Left lobe of liver (tissue), 2 donors: ENCODE results near the gene SDK2. TPM values are rescaled to one million over a fixed set of nuclear protein-coding genes. Genes with fewer than 3 reads are reported as not detected.

Source experiments
- ATAC-seq: fragments of 200-7000 bp; cut with Tn5 transposase; one replicate; pipeline ENCODE4 v1.9.1; 2020; ENCODE audit warnings: mild to moderate bottlenecking, moderate library complexity
- DNase-seq: peaks from one replicate; pipeline ENCODE4 v3.0.0-alpha.2; 2020; ENCODE audit warnings: low spot score
- total RNA-seq: library from RNA; stranded (reverse); gene quantifications from one replicate; pipeline ENCODE4 v1.2.1, GENCODE V29; 2021
- donor health status: DM: no; HTN: no; CAD: no; lungs with moderate emphysema.
- donor health status: DM: no; HTN: yes; CAD: no.

SDK2 gene
- total RNA-seq, 1 donor from 2014 or later: 0.15 TPM

- no peak for DNase-seq
- no peak for ATAC-seq
Measured at GRCh38 chr17:73612031-73612472, 32.2 kb downstream of the SDK2 start.

DNA sequence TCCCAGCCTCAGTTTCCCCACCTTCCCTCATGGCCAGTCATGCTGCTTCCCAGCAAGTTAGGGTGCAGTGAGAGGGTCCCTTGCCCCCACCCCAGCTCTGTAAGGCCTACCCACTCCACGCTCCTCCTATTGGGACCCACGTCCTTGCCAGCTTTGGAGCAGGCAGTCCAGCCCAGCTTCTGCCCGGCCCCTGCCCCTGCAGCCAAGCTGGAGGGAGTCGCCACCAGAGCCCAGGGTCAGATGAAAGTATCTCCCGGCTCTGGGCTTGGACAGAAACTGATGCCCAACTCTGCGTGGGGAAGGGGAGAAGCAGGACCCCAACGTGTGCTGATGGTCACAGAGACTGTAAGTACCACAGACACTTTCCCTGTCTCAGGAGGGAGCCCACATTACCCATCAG lies 32.6 kb downstream of the SDK2 start:
- no peak for DNase-seq
- ATAC-seq: no peak

DNA sequence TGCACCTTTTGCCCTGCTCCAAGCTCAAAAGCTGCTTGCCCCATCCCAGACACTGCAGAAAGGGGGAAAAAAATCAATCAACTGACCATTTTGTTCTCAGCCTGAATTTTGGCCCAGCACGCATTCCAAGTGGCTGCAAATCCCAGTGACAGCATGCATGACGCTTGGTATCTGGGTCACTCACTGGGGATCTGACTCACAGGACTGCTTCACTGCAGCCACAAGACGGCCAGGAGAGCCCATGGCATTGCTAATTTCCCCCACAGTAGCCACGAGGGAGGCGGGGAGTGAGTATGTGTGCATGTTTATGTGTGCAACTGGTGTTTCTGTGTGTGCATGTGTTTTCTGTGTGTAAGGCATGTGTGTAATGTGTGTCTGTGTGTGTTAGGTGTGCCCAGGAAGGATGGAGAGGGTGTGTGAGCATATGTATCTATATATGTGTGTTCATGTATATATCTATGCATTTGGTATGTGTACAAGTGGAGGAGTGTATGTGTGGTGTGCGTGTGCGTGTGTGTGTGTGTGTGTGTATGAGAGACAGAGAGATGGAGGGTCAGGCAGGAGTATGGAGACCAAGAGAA lies 33.8 kb downstream of the SDK2 start:
- ATAC-seq (no peak), DNase-seq (no peak)

DNA sequence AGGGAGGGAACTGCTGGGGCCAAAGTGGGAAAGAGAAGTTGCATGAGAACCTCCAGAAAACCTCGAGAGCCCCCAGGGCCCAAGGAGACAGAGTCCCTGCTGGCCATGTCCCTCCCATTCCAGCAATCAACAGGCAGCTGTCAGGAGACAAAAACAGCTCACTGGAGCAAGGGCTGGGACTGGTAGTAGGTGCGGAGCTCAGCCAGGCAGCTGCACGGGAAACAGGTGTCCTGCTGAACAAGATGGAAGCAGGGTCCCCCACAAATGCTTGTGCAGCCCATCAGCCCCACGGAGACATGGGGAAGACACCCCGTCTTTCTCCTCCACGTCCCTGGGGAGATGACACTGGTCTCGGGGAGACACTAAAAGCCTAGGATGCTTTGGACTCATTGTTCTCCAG lies 34.5 kb downstream of the SDK2 start:
- DNase-seq (no peak), ATAC-seq (no peak)

GRCh38 chr17:73609060-73609459 lies 35.2 kb downstream of the SDK2 start:
- no peak for ATAC-seq

GRCh38 chr17:73605444-73605843 lies 38.8 kb downstream of the SDK2 start:
- ATAC-seq (no peak), DNase-seq (no peak)

More at GRCh38 chr17:73609060-73609459, 35.2 kb downstream of the SDK2 start:
- no peak for DNase-seq

DNA sequence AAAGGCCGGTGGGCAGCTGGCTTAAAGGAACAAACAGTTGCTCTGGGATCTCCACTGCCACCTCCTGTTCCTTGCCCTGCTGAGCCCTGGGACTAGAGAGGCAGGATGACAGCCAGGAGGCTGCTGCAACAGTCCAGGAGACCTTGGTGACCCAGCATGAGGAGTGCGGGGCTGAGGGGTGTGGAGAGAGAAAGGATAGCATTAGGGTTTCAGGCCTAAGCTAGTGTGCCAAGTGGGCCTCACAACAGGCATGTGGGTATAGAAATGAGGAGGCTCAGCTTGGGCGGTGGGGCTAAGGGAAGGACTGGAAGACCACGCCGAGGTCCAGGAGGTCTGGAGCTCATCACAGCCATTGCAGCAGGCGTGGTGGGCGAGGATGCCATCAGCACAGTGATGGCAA lies 39.8 kb downstream of the SDK2 start:
- no peak for DNase-seq
- no peak for ATAC-seq

GRCh38 chr17:73603971-73604370 lies 40.3 kb downstream of the SDK2 start:
- DNase-seq: no peak
- ATAC-seq: no peak

DNA sequence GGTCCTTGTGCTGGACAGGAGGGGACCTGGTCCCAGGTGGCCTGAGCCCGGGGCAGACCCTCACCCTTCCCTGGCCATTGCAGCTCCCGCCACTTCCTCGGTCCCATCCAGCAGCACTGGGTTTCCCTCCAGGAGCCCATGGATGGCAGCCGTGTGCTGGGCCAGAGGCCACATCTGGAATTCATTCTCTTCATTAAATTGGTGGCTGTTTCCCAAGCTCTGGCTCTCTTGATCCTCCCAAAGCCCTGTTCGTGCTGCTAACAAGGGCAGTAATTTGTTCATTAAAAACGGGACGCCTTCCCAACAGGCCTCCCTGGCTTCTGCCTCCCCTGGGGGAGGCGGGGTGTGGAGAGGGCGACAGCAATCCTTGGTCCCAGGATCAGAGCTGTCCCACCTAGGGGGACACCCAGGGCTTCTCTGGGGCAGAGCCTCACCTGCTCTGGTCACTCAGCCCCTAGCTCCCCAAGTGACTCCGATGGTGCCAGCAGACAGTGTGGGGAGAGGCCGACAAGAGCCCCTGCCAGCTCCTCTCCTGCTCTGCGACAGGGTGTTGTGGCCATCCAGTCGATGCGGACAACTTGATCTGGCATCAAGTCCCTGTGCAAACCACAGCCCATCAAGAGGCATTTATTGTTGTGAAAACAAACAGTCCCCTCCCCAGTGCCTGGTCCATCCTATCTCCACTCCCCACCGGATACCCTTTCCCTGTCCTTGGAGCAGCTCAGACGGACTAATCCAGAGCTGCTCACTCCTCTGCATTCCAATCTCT lies 44.0 kb downstream of the SDK2 start:
- no peak for DNase-seq
- no peak for ATAC-seq

DNA sequence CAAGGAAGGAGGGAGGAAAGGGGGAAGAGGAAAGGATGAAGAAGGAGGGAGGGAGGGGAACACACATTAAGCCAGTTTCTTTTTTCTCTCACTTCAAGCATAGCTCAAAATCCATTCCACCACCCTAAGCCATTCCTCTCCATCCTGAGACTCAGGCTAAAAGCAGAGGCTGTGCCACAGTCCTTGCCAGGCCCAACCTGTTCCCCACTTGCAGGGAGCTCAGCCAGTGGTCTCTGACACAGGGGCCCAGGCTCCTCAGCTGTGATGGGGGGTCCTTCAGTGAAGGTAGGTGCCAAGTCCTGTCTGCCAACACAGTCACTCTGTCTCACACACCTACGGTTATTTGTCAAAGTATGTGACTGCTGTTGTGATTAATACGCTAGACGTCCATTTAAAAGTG lies 44.6 kb downstream of the SDK2 start:
- DNase-seq (no peak), ATAC-seq (no peak)

GRCh38 chr17:73598212-73598611 lies 46.0 kb downstream of the SDK2 start:
- ATAC-seq (no peak), DNase-seq (no peak)

GRCh38 chr17:73595931-73596330 lies 48.3 kb downstream of the SDK2 start:
- no peak for ATAC-seq

DNA sequence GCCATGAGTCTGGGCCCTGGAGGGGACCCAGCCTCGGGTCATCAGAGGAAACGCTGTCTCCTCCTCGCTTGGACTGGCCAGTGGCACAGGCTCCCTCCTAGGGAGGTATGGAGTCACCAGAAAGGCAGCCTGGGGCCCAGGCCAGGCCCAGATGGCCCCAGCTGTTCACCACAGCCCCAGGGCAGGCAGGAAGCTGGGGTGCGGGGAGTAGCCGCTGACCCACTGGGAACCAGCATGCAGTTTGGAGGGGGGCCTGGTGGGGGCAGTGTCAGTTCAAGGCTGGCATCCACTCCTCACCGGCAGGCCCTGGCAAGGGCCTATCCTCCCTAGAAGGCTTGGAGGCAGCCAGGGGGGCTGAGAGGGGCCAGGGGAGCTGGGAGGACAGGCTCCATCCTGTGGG lies 48.8 kb downstream of the SDK2 start:
- DNase-seq: no peak
- ATAC-seq: peak; percentile 37

More at GRCh38 chr17:73595931-73596330, 48.3 kb downstream of the SDK2 start:
- no peak for DNase-seq

DNA sequence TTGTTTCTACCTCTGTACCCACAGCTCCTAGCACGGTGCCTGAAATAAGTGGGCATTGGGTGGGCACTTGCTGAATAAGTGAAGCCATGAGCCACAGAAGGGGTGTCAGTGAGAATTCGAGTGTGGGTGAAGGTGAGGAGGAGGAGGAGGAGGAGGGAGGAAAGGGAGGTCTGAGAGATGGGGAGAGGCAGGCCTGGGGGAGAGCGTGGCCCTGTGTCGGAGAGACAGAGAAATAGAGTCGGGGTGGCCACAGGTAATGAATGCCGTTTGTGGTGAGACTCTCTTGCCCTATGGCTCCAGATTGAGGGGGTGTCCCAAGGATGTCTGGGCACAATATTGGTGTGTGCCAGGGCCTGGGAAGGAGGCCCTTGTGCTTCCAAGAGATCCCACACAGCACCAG lies 49.2 kb downstream of the SDK2 start:
- DNase-seq (no peak), ATAC-seq (no peak)

DNA sequence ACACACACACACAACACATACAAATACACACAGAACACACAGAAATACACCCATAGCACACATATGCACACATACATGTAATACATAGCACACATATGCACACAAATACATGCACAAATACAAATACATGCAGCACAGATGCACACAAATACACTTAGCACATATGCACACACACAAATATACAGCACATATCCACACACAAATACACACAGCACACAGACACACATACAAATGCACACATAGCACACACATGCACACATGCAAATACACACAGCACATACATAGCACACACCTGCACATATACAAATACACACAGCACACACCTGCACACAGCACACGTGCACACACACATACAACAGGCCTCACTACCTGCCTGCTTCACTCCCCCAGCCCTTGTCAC lies 49.6 kb downstream of the SDK2 start:
- DNase-seq (no peak), ATAC-seq (no peak)

GRCh38 chr17:73594025-73594424 lies 50.2 kb downstream of the SDK2 start:
- ATAC-seq: no peak
- DNase-seq: no peak

- DNase-seq: no peak
- no peak for ATAC-seq
Measured at GRCh38 chr17:73593249-73593965, 50.8 kb downstream of the SDK2 start.

DNA sequence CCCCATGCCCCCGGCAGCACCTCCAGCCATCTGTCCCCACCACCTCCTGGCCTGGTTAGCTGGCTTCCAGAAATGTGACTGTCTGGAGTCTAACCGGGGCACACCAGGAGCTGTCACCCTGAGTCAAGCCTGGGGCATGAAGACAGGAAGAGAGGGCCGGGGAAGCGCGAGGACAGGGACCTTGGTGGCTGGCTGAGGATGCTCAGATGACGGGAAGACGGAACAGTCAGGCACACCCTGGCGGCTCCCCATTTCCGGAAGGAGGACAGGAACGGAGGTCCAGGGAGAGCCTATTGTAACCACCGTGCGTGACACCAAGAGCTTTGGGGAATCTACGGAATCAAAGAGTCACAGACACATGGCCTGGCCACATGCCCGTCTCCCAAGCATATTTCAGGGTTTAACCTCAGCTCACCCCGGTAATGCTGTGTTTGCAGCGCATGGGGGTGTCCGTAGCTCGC lies 51.7 kb downstream of the SDK2 start:
- DNase-seq (no peak), ATAC-seq (no peak)

- DNase-seq (no peak), ATAC-seq (no peak)
Measured at GRCh38 chr17:73592079-73592415, 52.2 kb downstream of the SDK2 start.

- DNase-seq: no peak
- ATAC-seq: no peak
Measured at GRCh38 chr17:73591296-73592078, 52.8 kb downstream of the SDK2 start.

DNA sequence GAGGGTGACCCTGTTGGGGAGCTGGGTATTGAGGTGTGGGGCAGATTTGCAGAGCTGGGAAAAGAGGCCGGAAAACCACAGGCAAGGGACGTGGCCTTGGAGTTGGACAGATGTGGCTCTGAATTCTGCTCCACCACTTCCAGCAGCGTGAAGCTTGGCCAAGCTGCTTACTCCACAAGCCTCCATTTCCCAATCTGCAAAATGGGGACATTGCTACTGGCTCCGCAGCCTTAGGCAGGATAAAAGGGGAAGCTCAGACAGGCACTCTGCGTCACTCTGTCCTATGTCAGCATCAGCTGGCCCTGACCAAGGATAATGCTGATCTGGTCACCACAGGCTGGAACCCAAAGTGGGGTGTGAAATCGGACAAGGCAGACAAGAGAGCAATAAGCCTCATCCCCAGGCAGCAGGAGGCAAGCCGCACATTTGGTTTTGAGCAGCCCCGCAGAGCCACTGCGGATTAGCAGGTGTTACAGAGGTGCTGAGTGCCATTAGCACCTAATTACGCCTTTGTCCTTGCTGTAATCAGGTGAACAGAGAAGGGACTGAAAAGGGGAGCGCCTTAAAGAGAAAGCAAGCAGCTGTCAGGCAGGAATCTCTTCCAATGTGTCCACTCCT lies 54.8 kb downstream of the SDK2 start:
- no peak for ATAC-seq
- DNase-seq: no peak
